Mesenteric fat pad (tissue), 1 donor: Measurements from ENCODE around the gene L2HGDH. TPM values are rescaled to one million over a fixed set of nuclear protein-coding genes. Genes with fewer than 3 reads are reported as not detected.
"Not testable (repeated sequence)": the region's sequence is repeated elsewhere in the genome, so short reads cannot be mapped to it uniquely, and the experiment has no call there.

Experiments
- DNase-seq: peaks from one replicate; pipeline ENCODE4 v3.0.0-alpha.2; 2020; ENCODE audit warnings: low spot score
- total RNA-seq: library from RNA; stranded (reverse); fragmentation: NEBNext Ultra II Directional; extraction: Animal tissue kit (Norgen Biotek cat#: 25700); gene quantifications from one replicate; pipeline ENCODE4 v1.2.1, GENCODE V29; 2021
- donor health status: DM: yes; HTN: yes; CAD: no.

The L2HGDH gene
- total RNA-seq, 1 donor from 2014 or later, result 4.8 TPM

DNA sequence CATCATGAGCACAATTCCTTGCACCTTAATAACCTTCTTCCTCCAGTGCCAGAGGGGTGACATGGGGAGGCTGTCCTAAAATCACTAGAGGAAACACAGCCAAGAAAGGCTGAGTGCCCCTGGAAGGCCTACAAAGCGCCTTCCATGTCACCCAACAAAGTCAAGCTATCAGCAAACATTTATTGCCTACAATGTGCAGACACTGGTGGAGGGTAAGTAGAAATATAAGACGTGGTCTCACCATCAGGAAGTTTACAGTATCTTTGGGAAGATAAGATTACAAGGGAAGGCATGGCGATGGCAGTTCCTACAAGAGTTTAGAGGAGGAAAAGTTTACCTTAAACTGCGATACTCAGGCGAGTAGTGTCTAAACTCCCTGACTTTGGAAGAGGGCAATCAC, 28.0 kb upstream of the L2HGDH start:
- DNase-seq, result no peak

DNA sequence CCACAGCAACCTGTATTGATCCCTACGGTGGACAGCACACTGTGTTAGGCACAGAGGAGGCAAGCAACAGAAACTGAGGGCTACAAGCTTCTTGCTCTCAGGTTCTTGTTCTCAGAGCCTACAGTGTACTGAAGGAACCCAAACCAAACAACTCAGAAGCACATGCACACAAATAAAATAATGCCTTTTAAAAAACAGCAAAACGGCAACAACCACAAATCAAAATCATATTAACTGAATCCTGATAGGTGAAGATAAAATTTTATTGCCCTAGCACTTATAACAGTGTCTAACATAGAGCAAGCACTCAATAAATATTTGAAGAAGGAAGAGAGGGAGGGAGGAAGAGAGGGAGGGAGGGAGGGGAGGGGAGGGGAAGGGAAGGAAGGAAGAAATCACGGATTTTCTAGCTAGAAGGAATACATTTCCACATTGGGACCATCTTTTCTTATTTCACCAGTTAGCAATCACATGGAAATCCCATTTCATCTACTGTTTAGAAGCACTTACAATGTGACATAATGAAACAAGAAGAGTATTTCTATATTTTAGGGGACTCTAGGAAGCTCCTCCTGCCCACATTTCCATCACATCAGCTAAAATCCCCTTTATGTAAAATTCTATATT, 27.3 kb upstream of the L2HGDH start:
- no peak for DNase-seq

DNA sequence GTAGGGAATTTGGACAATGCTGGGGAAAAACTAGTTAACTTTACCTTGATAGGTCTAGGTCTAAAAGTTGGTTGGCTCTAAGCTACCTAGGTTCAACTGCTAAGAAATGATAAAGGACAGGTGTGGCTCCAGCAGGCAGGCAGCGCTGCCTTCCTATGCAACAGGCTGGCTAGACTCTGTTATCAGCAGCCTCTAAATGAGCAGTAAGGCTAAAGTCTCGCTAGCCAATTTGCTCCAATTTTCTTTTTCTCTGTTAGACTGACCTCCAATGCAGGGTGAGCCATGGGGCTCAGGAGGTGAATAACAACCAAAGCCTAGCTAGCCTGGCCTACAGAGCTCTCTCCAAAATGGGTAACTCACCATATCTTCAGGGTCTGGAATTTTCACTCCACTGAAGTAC, 26.6 kb upstream of the L2HGDH start:
- DNase-seq, result no peak

DNA sequence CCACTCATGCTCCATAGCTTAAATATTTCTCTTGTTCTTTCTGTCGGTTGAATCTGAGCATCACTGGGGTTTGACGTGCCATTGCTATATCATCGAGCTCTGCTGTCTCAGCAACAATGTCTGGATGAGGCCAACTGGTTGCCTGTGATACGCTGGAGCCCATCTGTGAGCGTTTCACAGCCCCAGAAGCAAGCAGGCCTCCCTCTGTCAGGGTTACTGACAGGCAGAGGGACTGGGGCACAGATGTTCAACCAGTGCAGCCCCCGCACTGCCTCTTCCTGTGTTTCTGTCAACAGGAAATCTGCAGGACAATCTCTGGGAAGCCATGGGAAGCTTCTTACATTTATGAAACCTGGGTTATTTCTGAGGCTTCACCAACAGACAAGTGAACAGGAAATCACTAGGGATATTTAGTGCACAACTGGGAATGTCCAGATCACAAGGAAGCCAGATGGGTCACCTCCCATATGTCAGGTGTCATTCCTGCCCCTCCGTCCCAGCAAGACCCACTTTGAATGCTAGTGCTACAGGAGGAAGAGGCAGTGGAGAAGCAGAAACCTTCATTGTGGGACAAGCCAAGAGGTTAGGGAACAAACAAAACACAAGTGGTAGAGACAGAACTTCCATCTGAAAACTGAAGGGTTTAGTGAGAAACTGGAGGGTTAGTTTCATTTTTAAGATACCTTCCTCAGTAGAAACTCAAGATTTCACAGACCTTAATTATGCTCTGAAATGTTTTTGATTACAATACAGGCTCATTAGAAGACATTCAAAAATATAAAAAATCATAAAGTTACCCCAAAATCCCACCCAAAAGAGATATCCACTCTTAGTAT, 24.2 kb upstream of the L2HGDH start:
- DNase-seq, result no peak

DNA sequence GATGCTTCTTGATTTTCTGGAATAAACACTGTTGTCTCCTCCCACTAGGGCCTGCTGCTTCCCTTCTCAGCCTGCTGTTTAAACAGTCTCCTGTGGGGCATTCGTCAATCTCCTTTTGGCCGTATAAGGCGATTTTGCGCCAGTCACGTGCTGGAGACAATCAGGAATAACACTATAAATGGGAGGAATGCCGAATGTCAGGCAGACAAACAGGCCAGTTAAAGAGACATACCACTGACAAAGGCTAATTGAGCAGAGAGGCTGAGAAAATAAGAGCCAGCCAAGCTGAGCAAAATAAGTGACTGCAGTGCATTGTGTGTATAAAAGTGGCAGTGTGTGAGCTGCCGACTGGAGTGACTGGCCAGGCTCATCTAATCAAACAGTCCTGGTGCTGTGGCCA, 23.4 kb upstream of the L2HGDH start:
- no peak for DNase-seq

DNA sequence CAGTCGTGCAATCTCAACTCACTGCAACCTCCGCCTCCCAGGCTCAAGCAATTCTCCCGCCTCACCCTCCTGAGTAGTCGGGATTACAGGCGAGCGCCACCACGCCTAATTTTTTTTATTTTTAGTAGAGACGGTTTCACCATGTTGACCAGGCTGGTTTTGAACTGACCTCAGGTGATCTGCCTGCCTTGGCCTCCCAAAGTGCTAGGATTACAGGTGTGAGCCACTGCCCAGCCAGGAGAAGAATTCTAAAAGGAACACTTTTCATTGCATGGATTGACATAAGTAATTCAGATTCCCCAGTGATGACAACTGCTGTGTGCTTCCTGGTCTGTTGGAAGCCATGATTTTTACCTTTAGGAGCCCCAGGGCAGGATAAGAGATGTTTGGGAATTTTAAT, 22.2 kb upstream of the L2HGDH start:
- DNase-seq, result no peak

DNA sequence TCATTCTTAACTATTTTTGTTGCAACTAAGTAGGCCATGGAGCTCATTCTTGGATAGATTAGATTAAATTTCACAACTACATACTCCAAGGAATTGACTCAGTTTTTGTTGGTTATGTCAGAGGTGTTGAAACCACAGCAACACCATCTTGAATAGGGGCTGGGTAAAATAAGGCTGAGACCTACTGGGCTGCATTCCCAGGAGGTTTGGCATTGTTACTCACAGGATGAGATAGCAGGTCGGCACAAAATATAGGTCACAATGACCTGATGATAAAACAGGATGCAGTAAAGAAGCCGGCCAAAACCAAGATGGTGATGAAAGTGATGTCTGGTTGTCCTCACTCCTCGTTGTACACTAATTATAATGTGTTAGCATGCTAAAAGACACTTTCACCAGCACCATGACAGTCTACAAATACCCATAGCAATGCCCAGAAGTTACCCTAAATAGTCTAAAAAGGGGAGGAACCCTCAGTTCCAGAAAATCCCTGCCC, 21.0 kb upstream of the L2HGDH start:
- DNase-seq, result no peak

DNA sequence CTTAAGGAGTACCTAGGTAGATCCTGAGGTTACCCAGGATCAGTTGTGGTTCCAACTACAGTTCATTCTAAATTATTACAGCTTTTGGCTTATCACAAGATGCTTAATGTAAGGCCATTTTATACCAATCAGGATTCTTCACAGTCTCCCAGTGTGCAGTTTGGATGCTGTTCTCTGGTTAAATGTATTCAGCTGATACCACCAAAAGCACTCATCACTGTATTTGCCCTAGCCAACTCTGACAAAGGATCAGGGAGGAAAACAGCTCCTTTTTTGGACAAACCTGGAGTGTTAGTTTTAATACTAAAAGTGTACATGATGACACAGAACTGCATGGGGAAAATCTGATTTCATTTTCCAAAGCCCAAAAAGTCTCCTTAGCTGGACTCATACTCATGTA, 19.6 kb upstream of the L2HGDH start:
- no peak for DNase-seq

DNA sequence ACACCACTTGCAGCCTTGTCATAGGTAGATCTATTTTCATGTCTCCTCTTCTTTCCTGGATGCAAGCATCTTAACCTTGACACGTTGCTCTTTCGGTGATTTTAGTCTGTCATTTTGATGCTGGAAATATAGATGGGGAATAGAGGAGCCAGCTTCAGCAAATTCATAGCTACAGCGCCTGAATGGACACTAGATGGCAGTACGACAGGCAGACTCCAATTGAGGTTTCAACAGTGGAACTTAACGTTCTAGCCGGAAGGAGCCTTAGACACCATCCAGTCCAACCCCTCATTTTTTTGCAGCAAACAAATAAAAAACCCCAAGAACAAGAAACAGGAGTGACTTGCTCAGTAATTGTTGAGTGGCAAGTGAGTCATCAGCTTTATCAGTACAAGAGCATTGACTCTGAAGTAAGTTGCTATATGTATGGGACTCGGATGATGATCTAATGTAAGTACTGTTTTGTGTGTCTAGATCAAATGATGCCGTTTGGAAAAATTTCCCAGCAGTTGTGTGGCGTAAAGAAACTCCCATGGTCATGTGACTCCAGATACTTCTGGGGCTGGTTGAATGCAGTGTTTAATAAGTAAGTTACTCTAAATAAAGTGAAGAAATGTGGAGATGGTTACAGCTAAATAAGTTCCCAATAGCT, 9.1 kb upstream of the L2HGDH start:
- no peak for DNase-seq

DNA sequence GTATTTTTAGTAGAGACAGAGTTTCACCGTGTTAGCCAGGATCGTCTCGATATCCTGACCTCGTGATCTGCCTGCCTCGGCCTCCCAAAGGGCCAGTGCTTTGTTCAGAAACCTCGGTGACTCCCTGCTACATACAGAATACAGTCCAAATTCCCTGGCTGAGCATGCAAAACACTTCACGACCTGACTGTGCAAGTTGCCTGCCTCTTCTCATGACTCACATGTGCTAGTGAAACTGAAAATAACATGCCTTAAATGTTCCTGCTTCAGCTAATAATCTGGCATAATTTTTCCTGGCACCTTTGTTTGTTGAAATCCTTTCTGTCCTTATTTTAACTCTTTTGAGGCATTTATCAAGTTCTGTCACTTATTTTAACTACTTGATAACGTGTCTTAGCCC, 8.3 kb upstream of the L2HGDH start:
- DNase-seq, result no peak

DNA sequence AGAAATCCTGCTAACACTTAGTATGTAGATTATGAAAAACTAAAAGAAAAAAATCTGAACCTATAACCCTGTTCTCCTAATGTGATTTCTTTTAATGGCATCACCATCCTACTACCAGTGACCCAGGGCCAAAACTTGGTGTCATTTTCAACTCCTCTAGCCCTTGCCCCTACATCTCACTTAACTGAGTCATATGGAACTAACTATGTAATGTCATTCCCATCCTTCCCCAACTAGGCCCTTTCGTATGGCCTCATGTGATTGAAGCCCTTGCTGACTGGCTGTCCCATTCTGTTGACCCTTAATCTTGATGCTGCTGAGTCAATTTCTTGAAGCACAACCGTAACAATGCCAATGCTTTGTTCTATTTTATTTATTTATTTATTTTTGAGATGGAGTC, 7.7 kb upstream of the L2HGDH start:
- no peak for DNase-seq

DNA sequence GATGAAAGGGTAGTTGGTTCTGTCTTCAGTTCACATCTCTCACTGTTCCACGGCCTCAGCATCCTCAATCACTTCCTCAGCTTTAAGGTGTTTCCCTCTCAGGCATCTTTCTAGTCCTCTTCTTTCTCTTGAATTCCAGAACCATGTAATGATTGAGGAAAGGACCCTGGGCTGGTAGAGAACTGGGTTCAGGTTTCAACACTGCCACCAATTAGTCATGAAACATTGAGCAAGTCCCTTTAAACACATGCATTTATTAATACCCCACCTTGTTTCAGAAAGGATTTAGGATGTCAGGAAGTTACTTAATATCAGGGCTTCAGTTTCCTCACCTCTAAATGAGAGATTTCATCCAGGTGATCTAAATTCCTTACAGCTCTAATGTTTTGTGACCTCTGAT, 7.3 kb upstream of the L2HGDH start:
- DNase-seq, result no peak

DNA sequence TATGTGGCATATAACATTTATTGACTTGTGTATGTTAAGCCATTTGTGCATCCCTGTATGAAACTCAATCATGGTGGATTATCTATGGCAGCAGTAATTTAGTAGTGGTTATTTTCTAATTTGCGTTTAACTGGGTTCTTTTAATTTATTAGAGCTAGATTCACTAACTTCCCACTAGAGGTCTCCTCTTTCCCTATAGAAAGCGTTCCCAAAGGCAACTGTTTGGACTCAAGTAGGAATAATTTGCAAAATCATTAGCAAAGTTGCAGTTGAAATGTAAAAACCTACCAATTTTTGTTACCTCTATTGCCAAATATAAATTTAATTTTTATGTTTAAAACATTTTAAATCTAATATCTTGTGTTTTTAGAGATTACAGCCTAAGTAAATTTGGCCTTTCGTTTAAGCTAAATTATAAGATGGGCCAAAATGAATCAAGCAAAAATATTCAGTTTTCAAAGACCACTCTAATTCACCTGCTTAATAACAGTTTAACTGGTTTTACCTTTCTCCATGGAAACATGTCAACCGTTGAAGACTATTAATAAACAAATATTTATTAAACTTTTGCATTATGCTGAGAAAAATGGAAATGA, 6.1 kb upstream of the L2HGDH start:
- no peak for DNase-seq

DNA sequence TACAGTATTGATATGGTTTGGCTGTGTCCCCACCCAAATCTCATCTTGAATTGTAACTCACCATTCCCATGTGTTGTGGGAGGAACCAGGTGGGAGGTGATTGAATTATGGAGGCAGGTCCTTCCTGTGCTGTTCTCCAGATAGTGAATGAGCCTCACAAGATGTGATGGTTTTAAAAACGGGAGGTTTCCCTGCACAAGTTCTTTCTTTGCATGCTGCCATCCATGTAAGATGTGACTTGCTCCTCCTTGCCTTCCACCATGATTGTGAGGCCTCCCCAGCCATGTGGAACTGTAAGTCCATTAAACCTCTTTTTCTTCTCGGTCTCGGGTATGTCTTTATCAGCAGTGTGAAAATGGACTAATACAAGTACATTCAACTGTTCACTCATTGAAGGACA, 2.1 kb upstream of the L2HGDH start:
- not testable (repeated sequence) for DNase-seq

DNA sequence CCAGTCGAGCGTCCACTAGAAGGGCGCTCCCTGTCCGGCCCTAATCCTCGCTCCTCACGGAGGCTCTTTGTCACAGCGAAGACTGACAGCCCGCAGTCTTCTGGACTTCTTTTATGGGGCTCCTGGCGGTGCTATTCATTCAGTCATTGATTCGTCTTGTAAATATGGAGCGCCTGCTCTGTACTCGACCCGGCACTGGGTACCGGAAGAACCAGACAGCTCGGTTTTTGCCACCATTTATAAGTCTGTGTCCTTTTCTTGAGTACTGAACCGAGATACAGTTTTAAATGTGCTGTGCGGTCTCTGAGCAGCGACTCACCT, 665 bp upstream of the L2HGDH start:
- no peak for DNase-seq

DNA sequence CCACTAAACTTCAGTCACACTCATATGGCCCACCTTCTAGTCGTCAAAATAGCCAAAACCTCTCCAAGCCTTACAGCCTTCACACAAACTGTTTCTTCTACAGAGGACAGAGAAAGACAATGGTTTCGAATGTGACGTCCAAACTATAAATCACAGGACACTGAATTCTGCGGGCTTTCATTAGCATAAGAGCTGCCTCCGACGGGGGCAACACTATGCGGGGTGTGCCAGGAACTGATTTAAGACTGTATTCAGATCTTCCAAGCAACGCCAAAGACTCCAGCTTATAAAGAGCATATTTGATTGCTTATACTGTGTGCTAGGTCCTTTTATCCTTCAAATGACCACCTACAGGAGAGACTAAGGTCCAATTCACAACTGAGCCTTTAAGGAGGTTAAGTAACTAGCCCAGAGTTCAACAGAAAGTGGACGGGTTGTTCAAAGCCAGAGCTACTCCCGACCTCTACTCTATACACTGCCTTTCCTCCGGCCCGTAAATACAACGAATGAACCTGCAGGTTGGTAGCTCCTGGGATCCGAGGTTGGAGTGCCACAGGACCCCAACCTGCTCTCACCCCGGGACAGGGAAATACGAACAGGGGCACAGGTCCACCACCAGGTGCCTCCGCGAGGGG, 575 bp downstream of the L2HGDH start:
- DNase-seq, result no peak

DNA sequence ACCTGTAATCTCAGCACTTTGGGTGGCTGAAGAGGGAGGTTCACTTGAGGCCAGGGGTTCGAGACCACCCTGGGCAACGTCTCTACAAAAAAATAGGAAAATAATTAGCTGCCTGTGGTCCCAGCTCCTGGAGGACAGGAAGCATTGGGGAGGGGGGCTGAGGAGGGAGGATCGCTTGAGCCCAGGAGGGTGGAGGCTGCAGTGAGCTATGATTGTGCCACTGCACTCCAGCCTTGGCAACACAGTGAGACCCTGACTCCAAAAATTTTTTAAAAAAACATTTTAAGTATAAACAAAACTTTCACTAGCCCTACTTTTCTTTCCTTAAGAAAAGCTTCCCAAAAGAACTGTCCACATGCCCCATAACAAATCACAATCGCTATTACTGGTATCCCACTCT, 1.6 kb downstream of the L2HGDH start:
- no peak for DNase-seq

DNA sequence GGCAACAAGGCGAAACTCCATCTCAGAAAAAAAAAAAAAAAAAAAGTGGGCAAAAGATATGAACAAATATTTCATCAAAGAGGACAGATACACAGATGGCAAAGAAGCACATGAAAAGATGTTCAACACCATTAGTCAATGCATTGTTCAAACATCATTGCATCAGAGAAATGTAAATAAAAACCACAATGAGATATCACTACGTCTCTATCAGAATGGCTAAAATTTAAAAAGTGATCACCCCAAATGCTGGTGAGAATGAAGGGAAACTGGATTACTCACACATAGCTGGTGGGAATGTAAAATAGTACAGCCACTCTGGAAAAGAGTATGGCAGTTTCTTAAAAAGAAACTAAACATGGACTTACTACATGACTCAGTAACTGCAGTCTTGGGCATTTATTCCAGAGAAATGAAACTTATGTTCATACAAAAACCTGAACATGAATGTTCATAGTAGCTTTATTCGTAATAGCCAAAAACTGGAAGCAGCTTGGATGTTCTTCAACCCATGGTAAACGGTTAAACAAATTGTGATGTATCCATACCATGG, 3.6 kb downstream of the L2HGDH start:
- no peak for DNase-seq

DNA sequence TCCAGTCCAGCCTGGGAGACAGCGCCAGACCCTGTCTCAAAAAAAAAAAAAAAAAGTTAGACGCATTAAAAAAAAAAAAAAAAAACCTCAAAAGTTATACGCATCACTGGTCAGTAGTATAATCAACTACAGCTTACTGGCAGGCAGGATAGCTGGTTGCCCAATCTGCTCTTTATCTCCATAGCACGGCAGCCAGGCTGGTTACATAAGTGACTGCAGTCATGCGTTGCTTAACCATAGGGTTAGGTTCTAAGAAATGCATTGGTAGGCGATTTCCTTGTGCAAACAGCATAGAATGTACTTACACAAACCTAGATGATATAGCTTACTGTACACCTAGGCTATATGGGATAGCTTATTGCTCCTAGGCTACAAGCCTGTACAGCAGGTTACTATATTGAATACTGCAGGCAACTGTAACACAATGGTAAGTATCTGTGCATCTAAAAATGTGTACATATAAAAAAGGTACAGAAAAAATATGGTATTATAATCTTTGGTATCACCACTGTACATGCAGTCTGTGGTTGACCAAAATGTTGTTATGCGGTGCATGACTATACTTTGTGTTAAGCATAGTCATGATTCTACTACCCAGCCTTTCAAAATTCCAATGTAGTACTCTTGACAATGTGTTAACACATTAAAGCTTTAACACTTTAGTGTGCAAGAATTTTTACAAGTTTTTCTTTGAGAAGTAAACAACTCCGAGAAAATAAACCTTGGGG, 8.1 kb downstream of the L2HGDH start:
- DNase-seq, result no peak

DNA sequence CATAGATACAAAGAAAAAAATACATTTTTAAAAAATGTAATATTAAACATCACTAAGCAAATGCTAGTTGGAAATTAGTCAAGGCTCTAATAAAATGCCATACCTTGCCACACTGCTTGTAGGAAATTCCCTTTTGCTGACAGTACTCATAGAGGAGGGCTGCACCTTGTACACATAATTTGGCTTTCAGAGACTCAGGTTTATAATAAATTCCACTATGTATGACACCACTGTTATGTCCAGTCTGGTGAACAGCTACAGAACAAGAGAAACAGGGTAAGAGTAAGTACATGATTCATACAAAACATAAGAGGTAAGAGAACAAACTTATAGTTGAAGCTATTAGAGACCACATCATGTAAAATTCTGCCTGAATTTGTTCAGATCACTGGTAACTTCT, 10.1 kb downstream of the L2HGDH start:
- no peak for DNase-seq

DNA sequence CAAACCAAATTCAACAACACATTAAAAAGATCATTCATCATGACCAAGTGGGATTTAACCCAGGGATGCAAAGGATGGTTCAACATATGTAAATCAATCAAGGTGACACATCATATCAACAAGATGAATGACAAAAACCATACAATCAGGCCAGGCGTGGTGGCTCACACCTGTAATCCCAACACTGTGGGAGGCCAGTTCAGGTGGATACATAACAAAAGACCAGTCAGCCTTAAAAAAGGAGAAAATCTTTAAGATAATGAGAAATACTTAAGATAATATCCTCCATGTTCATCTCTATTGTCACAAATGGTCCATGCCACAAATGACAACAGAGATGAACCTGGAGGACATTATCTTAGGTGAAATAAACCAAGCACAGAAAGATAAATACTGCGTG, 12.4 kb downstream of the L2HGDH start:
- DNase-seq, result no peak
